AG04450 (cell line): ENCODE measurements around the gene CASQ1. TPM values are rescaled to one million over a fixed set of nuclear protein-coding genes. Genes with fewer than 3 reads are reported as not detected.
A peak's percentile ranks its signal among the peaks of the same experiment; 100 is the strongest.

Source experiments
- CTCF ChIA-PET: fragments of 300-600, 350-600 bp; formaldehyde crosslinking; extraction: SDS; loops from one replicate; lab custom pipeline; 2022; ENCODE audit warnings: antibody characterized with exemption, inconsistent platforms; lab: Charles Lee
- POLR2A ChIA-PET: fragments of 350-600 bp; formaldehyde crosslinking; extraction: SDS; loops from one replicate; lab custom pipeline; 2021; ENCODE audit warnings: antibody characterized with exemption, inconsistent platforms; lab: Yijun Ruan, JAX
- DNase-seq: peaks from one replicate; pipeline ENCODE4 v3.0.0-alpha.2; 2011; ENCODE audit warnings: low read depth, low spot score
- H3K27ac ChIP-seq: one replicate; pipeline ENCODE4 v1.5.1; 2012; ENCODE audit warnings: low read depth, low read length, control low read depth
- H3K27me3 ChIP-seq: one replicate; pipeline ENCODE4 v1.6.0; 2012; ENCODE audit warnings: low read length; ENCODE audit not compliant: control insufficient read depth, insufficient read depth
- H3K4me3 ChIP-seq: 2 replicates; pipeline ENCODE4 v1.5.1; 2011; ENCODE audit warnings: mild to moderate bottlenecking, low read depth, low read length, control low read depth
- H3K9me3 ChIP-seq: 2 replicates; pipeline ENCODE4 v1.5.1; 2012; ENCODE audit warnings: low read length; ENCODE audit not compliant: control insufficient read depth, insufficient read depth
- polyA plus RNA-seq: library from polyadenylated mRNA; depleted of rRNA; stranded (reverse); fragments of >200 nt; gene quantifications from 2 replicates; pipeline ENCODE4 v1.2.3, GENCODE V29; 2011
- TF ChIP-seq, protein P1 (sequence below): IDR thresholded peaks from 2 replicates; pipeline ENCODE4 v1.5.1; 2011; ENCODE audit warnings: low read depth, low read length, control low read depth, inconsistent platforms

CASQ1 gene
- polyA plus RNA-seq, 1 experiment = 0.17 TPM

GRCh38 chr1:160161965-160162705, 28.2 kb upstream of the CASQ1 start:
- Histone ChIP-seq H3K9me3 (no peaks in the 10 kb centered on the region), H3K27me3 (peaks cover 12% of the 10 kb centered on the region), H3K4me3 (no peak overlapping the region), H3K27ac (no peak overlapping the region)
- ChIA-PET CTCF (interaction anchor here (0.7 to 3.3 kb wide), 10 partner anchors 9 to 130 kb away, joined by 3 to 22 read pairs (median 4); no protein-coding TSS in a partner anchor), POLR2A (no interaction called here)
- TF ChIP-seq, protein P1, sequence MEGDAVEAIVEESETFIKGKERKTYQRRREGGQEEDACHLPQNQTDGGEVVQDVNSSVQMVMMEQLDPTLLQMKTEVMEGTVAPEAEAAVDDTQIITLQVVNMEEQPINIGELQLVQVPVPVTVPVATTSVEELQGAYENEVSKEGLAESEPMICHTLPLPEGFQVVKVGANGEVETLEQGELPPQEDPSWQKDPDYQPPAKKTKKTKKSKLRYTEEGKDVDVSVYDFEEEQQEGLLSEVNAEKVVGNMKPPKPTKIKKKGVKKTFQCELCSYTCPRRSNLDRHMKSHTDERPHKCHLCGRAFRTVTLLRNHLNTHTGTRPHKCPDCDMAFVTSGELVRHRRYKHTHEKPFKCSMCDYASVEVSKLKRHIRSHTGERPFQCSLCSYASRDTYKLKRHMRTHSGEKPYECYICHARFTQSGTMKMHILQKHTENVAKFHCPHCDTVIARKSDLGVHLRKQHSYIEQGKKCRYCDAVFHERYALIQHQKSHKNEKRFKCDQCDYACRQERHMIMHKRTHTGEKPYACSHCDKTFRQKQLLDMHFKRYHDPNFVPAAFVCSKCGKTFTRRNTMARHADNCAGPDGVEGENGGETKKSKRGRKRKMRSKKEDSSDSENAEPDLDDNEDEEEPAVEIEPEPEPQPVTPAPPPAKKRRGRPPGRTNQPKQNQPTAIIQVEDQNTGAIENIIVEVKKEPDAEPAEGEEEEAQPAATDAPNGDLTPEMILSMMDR = peak; percentile 57
- no peak for DNase-seq

GRCh38 chr1:160162931-160163330, 27.4 kb upstream of the CASQ1 start:
- no peak overlapping the region for H3K4me3 ChIP-seq
- ChIA-PET CTCF (interaction anchor here (0.7 to 3.3 kb wide), 7 partner anchors 27 to 89 kb away, joined by 3 to 22 read pairs (median 4); no protein-coding TSS in a partner anchor), POLR2A (no interaction called here)
- DNase-seq = no peak
- TF ChIP-seq, protein P1 = no peak
- H3K9me3 ChIP-seq = no peaks in the 10 kb centered on the region
- peaks cover 12% of the 10 kb centered on the region for H3K27me3 ChIP-seq
- H3K27ac ChIP-seq = no peak overlapping the region

DNA sequence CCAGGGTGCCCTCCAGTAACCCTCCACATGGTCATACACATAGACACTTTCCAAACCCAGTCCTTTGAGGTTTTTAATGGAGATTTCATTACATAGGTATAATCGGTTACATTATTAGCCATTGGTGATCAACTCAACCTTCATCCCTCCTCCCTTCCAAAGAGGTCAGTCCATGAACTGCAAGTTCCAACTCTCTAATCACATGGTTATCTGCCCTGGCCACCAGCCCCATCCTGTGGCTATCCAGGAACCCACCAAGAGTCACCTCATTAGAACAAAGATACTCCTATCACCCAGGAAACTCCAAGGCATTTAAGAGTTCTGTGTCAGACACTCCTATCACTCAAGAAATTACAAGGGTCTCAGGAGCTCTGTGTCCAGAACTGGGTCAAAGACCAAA, 26.8 kb upstream of the CASQ1 start:
- TF ChIP-seq, protein P1 = 0 out of 2 replicates have a peak, but pooled peaks have one; percentile 3
- Histone ChIP-seq H3K27me3 (peaks cover 12% of the 10 kb centered on the region), H3K4me3 (no peak overlapping the region), H3K27ac (no peak overlapping the region), H3K9me3 (no peaks in the 10 kb centered on the region)
- POLR2A ChIA-PET = no interaction called here
- DNase-seq = no peak
- CTCF ChIA-PET = interaction anchor here (3.3 kb wide), 1 partner anchor 56 kb away, joined by 22 read pairs; no protein-coding TSS in a partner anchor

- no peak overlapping the region for H3K27ac ChIP-seq
- no peak for DNase-seq
- ChIA-PET POLR2A (no interaction called here), CTCF (interaction anchor here (0.9 to 2.2 kb wide), 2 partner anchors 29 to 128 kb away, joined by 3 to 8 read pairs; no protein-coding TSS in a partner anchor)
- peaks cover 12% of the 10 kb centered on the region for H3K27me3 ChIP-seq
- H3K9me3 ChIP-seq = no peaks in the 10 kb centered on the region
- TF ChIP-seq, protein P1 = no peak
- H3K4me3 ChIP-seq = no peak overlapping the region
Measured at GRCh38 chr1:160164121-160164520, 26.3 kb upstream of the CASQ1 start.
